GM06990 (cell line): Measurements from ENCODE around the gene SUSD3.

Source experiments
- DNase-seq: peaks from one replicate; pipeline ENCODE4 v3.0.0-alpha.2; 2011; ENCODE audit not compliant: insufficient read length; ENCODE audit errors: extremely low read depth
- H3K27me3 ChIP-seq: replicated peaks from 2 replicates; pipeline ENCODE4 v1.6.0; 2011; ENCODE audit warnings: low read length; ENCODE audit not compliant: control insufficient read depth, insufficient read depth
- H3K36me3 ChIP-seq: 2 replicates; pipeline ENCODE4 v1.5.1; 2011; ENCODE audit warnings: low read length; ENCODE audit not compliant: control insufficient read depth, insufficient read depth
- H3K4me3 ChIP-seq: replicated peaks from 2 replicates; pipeline ENCODE4 v1.5.1; 2011; ENCODE audit warnings: low read depth, mild to moderate bottlenecking, control low read depth, low read length
- TF ChIP-seq, protein P1 (sequence below): IDR thresholded peaks from 2 replicates; pipeline ENCODE4 v1.5.1; 2011; ENCODE audit warnings: low read length, control low read depth, mild to moderate bottlenecking, inconsistent platforms; ENCODE audit not compliant: insufficient read depth, poor library complexity, severe bottlenecking

The SUSD3 gene

DNA sequence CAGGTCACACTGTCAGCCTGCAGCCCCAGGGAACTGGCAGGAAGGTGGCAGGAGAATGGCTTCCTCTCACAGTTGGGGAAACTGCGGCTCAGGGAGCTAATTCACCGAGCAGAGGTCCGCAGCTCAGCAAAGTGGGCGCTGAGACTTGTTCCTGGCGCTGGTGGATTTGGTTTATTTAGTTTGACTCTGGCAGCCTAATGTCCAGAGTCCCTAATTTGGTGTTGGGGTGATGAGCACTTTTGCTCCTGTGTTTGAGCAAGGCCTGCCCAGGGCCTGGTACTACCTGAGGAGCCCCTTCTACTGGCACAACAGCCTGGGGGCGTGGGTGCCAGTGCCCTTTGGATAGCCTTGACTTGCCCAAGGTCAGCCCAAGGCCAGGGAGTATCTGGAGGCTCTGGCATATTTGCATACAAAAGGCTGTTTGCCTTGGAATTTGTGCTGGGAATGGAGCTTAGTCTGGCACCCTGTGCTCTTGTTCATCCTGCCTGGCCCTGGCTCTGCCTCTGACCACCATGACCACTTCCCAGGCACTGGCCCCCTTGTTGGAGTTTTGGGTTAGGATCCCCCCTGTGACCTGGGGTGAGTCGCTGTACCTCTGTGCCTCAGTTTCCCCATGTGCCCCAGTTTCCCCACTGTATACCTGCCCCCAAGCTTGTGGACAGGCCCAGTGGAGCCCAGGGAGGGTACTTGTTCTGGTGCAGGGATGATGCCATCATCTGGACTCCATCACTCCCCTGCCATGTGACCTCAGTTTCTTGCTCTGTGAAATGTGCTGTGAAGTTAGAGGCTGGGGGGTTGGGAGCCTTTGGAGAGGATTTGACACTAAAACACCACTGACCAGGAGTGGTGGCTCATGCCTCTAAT, 1.4 kb downstream of the SUSD3 start:
- DNase-seq = no peak
- Histone ChIP-seq H3K27me3 (no peaks in the 10 kb centered on the region), H3K36me3 (no peaks in the 10 kb centered on the region), H3K4me3 (peak overlapping the region; percentile 70)
- TF ChIP-seq, protein P1, sequence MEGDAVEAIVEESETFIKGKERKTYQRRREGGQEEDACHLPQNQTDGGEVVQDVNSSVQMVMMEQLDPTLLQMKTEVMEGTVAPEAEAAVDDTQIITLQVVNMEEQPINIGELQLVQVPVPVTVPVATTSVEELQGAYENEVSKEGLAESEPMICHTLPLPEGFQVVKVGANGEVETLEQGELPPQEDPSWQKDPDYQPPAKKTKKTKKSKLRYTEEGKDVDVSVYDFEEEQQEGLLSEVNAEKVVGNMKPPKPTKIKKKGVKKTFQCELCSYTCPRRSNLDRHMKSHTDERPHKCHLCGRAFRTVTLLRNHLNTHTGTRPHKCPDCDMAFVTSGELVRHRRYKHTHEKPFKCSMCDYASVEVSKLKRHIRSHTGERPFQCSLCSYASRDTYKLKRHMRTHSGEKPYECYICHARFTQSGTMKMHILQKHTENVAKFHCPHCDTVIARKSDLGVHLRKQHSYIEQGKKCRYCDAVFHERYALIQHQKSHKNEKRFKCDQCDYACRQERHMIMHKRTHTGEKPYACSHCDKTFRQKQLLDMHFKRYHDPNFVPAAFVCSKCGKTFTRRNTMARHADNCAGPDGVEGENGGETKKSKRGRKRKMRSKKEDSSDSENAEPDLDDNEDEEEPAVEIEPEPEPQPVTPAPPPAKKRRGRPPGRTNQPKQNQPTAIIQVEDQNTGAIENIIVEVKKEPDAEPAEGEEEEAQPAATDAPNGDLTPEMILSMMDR = no peak

DNA sequence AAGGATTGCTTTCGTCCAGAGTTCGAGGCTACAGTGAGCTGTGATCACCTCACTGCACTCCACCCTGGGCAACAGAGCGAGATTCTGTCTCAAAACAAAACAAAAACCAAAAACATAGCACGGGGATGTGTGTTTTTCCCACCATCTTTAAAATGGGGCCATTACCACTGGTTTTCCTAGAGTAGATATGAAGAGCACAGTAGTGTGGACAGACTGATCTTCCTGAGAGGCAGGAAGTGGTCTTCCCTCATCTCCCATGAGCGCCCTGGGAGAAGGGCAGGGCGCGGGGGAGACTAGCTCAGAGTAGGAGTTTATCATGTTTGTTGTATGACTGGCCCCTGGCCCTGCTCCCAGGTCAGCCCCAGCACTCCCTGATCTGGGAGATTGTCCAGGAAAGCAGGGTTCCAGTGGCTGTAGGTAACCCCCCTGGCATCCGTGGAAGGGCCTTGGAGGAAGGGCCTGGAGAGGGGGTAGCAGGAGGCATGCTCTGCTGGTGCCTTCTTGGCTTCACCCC, 2.3 kb downstream of the SUSD3 start:
- no peak for DNase-seq
- peak overlapping the region; percentile 41; the same call in 1 of the 2 replicates for H3K4me3 ChIP-seq
- no peaks in the 10 kb centered on the region for H3K27me3 ChIP-seq
- TF ChIP-seq, protein P1 = no peak
- peaks cover 1% of the 10 kb centered on the region; the same call in 1 of the 2 replicates for H3K36me3 ChIP-seq

DNA sequence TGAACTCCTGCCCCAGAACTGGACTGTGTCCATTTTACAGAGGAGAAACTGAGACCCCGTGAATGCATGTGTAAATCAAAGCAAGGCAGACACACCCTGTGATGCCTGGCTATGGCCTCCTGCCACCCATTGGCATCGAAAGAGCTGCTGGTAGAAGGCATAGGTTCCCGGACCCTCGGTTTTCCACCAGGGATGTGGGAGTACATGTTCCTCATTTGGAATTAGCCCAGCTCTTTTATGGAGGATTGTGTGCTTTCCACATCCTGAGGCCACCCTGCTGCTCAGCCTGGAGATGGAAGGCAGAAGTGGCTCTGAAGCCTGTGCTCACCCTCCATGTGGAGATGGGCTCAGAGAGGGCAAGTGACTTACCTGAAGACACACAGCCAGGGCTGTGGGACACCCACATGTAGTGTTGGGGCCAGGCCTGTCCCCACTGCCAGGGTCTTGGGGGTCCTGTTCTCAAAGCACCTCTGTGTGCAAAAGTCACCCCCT, 2.8 kb downstream of the SUSD3 start:
- DNase-seq = no peak
- TF ChIP-seq, protein P1 = no peak
- peak overlapping the region; percentile 41; the same call in 1 of the 2 replicates for H3K4me3 ChIP-seq
- peaks cover 1% of the 10 kb centered on the region; the same call in 1 of the 2 replicates for H3K36me3 ChIP-seq
- H3K27me3 ChIP-seq = no peaks in the 10 kb centered on the region

DNA sequence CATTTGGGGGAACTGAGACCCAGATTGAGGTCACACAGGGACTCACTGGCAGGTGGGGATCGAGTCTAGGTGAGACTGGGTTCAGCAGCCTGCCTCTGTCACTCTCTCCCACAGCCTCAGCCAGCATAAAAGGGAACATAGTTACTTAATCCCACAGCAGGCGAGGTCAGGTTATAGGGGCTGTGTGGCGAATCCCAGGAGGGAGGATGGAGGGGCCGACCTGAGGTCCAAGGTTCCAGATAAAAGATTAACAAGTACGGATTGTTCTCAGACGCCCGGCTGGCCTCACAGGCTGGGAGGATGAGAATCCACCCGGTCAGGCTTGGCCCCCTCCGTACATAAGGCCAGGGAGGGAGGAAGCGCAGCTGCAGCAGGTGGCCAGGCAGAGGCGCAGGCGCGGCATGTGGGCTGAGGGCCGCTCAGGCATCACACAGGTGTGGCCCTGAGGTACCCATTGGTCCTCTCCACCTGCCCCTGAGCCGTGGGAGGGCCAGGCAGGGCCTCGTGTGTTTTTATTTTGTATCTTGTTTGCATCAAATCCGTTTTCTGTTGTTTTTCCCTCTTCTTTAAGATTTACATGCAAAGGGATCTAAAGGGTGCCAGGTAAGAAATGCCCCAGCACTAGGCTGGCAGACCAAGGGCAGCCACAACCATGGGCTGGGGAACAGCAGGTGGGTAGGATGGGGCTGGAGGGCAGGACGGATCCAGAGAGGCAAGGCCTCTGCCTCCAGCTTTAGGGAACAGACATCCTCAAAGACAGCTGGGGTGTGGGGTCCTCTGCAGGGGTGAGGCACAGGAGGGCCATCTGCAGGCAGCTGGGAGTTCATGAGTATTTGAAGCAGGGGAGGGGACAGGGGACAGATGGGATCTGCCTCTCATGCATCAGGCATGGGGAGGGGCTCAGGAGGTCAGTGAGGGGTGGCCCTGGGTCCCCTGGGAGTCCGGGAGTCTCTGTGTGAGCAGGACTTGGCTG, 3.6 kb downstream of the SUSD3 start:
- peaks cover 1% of the 10 kb centered on the region; the same call in 1 of the 2 replicates for H3K36me3 ChIP-seq
- DNase-seq = peak; percentile 85
- TF ChIP-seq, protein P1 = peak; percentile 1
- peak overlapping the region; percentile 43 for H3K4me3 ChIP-seq
- no peaks in the 10 kb centered on the region for H3K27me3 ChIP-seq

DNA sequence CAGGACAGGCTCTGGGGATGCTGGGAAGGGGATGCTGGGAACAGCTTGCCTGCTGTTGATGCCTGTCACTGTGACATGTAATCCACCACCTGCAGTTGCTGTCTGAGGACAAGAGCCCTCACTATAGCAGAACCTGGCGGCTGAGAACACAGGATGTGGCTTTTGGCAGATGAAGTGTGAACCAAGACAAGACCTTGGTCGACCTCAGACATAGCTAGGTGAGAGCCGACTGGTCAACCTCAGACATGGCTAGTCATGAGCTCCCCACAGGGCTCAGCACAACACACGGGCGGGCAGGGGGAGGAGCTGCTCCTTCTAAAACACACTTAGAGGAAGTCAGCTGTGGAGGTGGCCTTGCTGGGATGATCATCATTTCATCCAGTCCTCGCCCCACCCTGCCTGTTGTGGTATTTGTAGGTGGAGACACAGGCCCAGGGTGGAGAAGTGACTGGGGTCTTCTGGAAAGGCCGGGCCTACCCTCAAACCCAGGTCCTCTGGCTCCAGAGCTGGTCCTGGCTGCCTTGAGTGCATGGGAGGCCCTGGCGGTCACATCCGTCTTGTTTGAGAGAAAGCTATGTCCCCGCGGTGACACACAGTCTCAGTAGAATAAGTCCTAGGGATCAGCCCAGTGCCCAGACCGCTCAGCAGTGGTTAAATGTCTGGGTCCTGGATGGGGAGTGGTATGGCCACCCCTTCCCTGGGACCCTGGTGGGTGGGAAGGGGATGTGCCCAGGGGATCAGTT, 6.1 kb downstream of the SUSD3 start:
- peak; percentile 83 for DNase-seq
- H3K36me3 ChIP-seq = peaks cover 1% of the 10 kb centered on the region; the same call in 1 of the 2 replicates
- TF ChIP-seq, protein P1 = no peak
- H3K27me3 ChIP-seq = no peaks in the 10 kb centered on the region
- peak overlapping the region; percentile 42 for H3K4me3 ChIP-seq
